Middle frontal gyrus (tissue), 1 donor: Measurements from ENCODE around the gene GRK3.
"Not testable (repeated sequence)": the region's sequence is repeated elsewhere in the genome, so short reads cannot be mapped to it uniquely, and the experiment has no call there.

Experiments
- DNase-seq: peaks from one replicate; pipeline ENCODE4 v3.0.0-alpha.2; 2015; ENCODE audit warnings: low spot score; ENCODE audit errors: extremely low spot score

GRK3 gene

DNA sequence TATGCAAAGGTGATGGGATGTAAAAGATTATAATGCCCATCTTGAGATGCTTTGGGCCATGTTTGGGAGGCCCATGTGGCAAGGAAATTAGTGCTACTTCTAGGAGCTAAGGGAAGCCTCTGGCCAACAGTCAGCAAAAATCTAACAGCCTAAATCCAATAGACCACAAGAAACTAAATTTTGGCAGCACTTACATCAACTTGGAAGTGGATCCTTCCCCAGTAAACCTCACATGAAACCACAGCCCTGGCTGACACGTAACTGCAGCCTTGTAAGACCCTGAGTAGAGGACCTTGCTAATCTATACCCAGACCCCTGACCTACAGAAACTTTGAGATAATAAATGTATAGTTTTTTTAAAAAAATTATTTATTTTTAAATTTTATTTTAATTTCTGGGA is 13.1 kb upstream of the GRK3 start:
- no peak for DNase-seq

DNA sequence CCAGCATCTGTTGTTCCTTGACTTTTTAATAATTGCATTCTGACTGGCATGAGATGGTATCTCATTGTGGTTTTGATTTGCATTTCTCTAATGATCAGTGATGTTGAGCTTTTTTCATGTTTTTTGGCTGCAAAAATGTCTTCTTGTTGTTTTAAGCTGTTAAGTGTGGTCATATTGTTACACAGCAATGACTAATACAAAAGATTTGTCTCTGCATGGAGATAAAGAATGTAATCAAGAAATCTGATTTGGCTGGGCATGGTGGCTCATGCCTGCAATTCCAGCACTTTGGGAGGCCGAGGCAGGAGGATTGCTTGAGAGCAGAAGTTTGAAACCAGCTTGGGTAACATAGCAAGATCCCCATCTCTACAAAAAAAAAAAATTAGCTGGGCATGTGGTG is 12.1 kb upstream of the GRK3 start:
- not testable (repeated sequence) for DNase-seq

DNA sequence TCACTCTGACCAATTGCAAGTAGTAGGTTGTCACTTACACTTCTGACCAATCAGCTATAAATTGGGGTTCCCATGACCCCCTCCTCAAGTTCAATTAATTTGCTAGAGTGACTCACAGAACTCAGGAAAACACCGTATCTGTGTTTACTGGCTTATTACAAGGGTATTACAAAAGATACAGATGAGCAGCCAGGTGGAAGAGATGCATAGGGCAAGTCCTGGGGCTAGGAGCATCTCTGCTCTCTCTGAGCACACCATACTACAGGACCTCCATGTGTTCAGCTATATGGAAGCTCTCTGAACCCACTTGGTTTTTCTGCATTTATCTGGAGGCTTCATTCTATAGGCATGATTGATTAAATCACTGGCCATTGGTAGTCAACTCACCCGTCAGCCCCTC is 11.3 kb upstream of the GRK3 start:
- DNase-seq = no peak

GRCh38 chr22:25554238-25554671 is 10.2 kb upstream of the GRK3 start:
- no peak for DNase-seq

- no peak for DNase-seq
Observed at GRCh38 chr22:25554689-25555088, 9.8 kb upstream of the GRK3 start.

DNA sequence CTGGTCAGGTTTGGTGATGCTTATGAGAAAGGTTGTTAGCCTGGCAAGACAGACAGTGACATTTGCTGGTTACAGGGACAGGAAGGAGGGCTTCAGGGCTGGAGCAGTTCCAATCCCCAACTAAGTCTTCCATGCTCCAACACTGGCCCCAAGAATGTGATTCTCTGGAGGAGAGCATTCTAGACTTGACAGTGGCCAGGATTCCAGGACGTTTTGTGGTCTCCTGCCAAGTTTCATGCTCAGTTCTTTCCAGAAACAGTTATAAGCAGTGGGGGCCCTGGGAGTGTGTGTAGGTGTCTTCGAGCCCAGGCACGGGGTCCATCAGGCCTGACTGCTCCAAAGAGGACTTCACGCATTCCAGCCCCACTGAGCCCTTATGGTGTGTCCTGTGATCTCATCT is 8.9 kb upstream of the GRK3 start:
- no peak for DNase-seq

DNA sequence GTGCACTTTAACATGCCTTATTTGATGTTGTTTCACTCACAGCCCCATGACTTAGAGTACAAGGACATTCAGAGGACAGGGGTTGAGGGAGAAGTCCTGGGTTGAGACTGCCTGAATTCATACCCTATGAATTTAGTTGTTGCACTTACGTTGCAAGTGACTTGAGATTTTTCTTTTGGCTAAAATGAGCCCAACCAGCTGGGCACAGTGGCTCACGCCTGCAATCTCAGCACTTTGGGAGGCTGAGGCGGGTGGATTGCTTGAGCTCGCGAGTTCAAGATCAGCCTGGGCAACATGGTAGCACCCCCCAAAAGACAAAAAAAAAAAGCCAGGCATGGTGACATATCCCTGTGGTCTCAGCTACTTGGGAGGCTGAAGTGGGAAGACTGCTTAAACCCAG is 7.3 kb upstream of the GRK3 start:
- no peak for DNase-seq

GRCh38 chr22:25558341-25558740 is 6.1 kb upstream of the GRK3 start:
- no peak for DNase-seq

DNA sequence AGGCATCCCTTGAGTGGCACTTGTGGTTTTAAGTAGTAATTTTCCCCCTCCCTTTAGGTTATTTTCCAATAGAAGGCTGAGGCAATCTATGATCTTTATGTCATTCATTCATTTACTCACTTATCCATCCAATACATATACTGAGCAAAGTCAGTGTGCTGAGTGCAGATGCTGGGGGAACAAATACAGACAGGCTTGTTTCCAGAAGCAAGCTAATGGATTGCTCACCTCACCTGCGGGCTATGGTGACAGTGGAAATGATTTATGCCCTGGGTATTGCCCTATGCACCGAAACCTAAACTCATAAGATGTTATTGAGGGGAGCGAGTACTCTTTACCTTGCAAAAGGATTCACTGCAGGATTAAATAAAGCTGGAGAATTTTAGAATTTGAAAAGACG is 4.6 kb upstream of the GRK3 start:
- DNase-seq = not testable (repeated sequence)

- not testable (repeated sequence) for DNase-seq
Observed at GRCh38 chr22:25561182-25561581, 3.3 kb upstream of the GRK3 start.

- DNase-seq = not testable (repeated sequence)
Observed at GRCh38 chr22:25561927-25562326, 2.5 kb upstream of the GRK3 start.

DNA sequence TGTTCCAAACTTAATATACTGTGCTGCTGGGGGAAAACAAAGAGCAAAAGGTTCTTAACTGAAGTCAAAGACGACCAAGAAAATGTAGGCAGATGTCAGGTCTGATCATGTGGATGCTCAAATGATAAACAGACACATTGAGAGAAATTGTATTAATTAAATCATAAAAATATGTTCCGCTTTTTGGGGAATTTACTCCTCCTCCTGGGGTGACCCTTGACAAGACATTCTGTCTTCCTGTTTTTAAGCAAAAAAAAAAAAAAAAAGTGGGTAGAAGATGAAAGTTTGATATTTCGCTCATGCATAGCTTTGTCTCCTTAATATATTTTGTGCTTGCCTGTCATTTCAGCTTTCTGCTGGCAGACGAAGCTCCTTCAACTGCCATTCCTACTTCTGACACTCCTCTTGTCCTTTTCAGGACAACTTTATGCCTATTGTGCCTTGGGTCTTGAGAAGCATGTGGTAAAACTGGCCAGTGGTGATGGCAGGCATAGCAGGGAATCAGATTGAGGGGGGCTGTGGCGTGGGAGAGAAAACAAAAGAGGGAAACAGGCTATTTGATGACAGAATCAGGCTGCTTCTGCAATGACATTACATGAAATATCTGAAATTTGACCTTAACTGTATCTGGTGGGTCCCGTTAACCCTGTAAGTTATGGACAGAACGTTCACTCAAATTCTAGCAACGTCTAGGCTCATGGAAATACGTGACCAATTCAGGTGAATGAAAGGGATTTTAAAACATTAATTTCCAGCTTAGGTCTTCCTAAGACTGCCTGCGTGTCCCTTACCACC is 1.3 kb upstream of the GRK3 start:
- not testable (repeated sequence) for DNase-seq

- no peak for DNase-seq
Observed at GRCh38 chr22:25563761-25564319, 635 bp upstream of the GRK3 start.

DNA sequence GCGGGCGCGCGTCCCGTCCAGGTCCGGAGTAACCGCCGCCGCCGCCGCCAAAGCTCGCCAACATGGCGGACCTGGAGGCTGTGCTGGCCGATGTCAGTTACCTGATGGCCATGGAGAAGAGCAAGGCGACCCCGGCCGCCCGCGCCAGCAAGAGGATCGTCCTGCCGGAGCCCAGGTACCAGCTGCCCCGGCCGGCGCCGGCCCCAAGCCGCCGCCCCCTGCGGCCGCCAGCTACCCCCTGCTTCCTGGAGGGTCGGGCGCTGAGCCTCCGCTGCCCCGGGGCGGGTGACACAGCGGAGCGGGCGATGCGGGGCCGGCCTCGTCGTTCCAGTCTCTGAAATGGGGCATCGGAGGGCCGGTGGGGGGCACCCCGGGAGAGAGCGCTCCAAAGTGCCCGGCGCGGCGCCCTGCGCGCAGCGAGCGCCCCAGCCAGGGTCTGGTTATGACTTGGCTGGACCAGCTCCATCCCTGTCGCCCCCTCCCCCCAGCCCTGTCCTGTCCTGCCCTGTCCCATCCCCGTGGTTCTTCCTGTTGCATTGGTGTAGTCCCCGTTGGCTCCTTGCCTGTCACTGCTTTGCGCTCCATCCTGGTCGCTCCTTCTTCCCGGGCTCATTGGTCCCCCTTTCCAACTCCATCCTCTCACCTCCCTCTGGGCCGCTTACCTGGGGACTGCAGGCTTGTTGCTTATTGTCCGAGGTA is 653 bp downstream of the GRK3 start:
- no peak for DNase-seq

GRCh38 chr22:25566186-25566897 is 1.9 kb downstream of the GRK3 start:
- no peak for DNase-seq

DNA sequence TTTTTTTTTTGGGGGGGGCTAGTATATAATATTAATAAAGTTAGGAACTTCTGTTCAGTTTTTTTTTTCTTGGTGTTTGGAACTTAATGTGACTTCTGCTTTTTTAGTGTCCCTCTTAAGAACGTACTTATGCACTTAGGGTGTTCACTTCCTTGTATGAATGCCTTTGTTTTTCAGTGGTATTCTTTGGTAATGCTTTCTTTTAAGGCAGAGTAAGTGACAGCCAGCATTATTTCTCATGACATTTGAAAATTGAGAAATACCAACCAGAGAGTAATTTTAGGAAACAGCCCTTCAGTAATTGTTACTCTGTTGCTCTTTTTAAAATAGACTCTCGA is 2.4 kb downstream of the GRK3 start:
- no peak for DNase-seq

GRCh38 chr22:25567251-25567675 is 2.8 kb downstream of the GRK3 start:
- DNase-seq = no peak

DNA sequence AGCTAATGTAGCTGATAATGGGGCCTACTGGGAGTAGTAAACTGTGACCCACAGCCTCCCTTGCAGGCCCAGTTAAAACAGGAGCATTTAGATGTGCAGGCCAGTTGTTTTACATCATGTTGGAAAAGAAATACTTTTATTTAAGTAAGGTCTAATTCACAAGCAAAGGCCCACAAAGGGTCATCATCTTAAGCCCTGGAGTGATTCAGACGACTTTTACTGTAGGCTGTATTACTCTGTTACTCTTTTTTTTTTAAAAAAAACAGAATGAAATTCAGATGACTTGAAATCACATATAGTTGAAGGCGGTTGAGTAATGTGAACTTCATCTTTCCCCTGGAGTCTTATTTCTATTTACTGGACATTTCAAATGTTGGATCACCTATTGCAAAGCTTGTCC is 3.6 kb downstream of the GRK3 start:
- DNase-seq = not testable (repeated sequence)

- no peak for DNase-seq
Observed at GRCh38 chr22:25569361-25569760, 4.9 kb downstream of the GRK3 start.

DNA sequence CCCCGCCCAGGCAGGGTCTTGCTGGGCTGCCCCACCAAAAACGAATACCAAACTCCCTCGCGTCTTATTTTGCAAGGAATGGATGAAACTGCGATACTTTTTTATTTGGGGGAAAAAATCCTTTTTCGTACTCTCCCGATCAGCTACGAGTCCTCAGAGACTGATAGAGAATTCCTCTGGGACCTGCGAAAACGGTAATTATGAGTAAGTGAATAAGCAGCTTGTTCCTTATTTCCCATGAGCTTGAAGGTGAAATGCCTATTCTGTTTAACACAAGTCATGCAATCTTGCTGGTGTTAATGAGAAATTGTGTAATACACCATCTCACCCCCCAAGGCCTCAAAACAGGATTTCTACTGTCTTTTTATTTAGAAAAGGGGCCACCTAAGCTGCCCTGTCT is 5.5 kb downstream of the GRK3 start:
- no peak for DNase-seq

DNA sequence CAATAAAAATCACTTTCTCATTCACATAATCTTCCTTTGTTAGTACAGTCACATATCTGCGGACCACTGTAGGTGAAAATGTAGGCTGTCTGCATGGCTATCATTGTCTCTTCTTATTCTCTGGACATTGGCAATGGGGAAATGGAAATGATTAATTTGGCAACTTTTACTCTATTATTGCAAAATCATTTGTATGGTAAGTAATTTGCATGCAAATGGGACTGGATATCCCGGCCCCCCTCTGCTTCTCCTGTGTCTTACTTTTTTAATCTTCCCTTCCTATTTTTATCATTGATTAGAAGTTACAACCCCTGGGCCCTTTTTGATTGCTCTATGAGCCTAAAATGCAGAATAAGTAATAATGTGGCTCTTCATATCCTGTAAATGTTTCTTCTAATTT is 6.0 kb downstream of the GRK3 start:
- DNase-seq = no peak
